ENCODE data around the gene CNGB1.

GRCh38 chr16:57981636-57982035, 10.7 kb upstream of the CNGB1 start:
- no peak for TF ChIP-seq EZH2 (IDR thresholded peaks at IDR 0.05; ENCODE audit: borderline replicate concordance, low read length)
- TF ChIP-seq, protein P1, sequence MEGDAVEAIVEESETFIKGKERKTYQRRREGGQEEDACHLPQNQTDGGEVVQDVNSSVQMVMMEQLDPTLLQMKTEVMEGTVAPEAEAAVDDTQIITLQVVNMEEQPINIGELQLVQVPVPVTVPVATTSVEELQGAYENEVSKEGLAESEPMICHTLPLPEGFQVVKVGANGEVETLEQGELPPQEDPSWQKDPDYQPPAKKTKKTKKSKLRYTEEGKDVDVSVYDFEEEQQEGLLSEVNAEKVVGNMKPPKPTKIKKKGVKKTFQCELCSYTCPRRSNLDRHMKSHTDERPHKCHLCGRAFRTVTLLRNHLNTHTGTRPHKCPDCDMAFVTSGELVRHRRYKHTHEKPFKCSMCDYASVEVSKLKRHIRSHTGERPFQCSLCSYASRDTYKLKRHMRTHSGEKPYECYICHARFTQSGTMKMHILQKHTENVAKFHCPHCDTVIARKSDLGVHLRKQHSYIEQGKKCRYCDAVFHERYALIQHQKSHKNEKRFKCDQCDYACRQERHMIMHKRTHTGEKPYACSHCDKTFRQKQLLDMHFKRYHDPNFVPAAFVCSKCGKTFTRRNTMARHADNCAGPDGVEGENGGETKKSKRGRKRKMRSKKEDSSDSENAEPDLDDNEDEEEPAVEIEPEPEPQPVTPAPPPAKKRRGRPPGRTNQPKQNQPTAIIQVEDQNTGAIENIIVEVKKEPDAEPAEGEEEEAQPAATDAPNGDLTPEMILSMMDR (IDR thresholded peaks at IDR 0.05; ENCODE audit: low read length) = no peak

All from OCI-LY1 (cell line).